HL-60 (cell line): ENCODE results near the gene SERPINE2.
"Not testable (repeated sequence)": the region's sequence is repeated elsewhere in the genome, so short reads cannot be mapped to it uniquely, and the experiment has no call there.

ENCODE experiments used
- DNase-seq, 2 experiments: peaks; one replicate each; pipeline ENCODE4 v3.0.0-alpha.2; 2010 to 2020; ENCODE audit warnings: low read depth in 1 of 2, low spot score in 1 of 2
- H3K27ac ChIP-seq: fragments of 250-450 bp; sonication (Bioruptor Pico); replicated peaks from 2 replicates; pipeline ENCODE4 v1.5.1; 2020; ENCODE audit warnings: mild to moderate bottlenecking, moderate library complexity
- H3K27me3 ChIP-seq: fragments of 250-450 bp; sonication (Bioruptor Pico); 2 replicates; pipeline ENCODE4 v1.5.1; 2021; ENCODE audit warnings: mild to moderate bottlenecking, moderate library complexity; ENCODE audit not compliant: insufficient read depth, poor library complexity, severe bottlenecking
- H3K4me3 ChIP-seq: replicated peaks from 2 replicates; pipeline ENCODE4 v1.5.1; 2011; ENCODE audit warnings: mild to moderate bottlenecking, control low read depth, low read length; ENCODE audit not compliant: insufficient read depth
- GABPA ChIP-seq: IDR thresholded peaks from 2 replicates; pipeline ENCODE4 v1.6.1; 2012; ENCODE audit warnings: low read depth
- POLR2AphosphoS5 ChIP-seq: IDR thresholded peaks from 2 replicates; pipeline ENCODE4 v1.6.1; 2012; ENCODE audit warnings: low read depth
- SPI1 ChIP-seq: IDR thresholded peaks from 2 replicates; pipeline ENCODE4 v1.6.1; 2012; ENCODE audit warnings: low read depth, mild to moderate bottlenecking, borderline replicate concordance
- TF ChIP-seq, protein P1 (sequence below): IDR thresholded peaks from one replicate; pipeline ENCODE4 v1.5.1; 2011; ENCODE audit warnings: low read length, control low read depth, inconsistent platforms; ENCODE audit not compliant: insufficient read depth
- TF ChIP-seq, protein P2 (sequence below): IDR thresholded peaks from 2 replicates; pipeline ENCODE4 v1.6.1; 2012; ENCODE audit warnings: low read depth; ENCODE audit not compliant: insufficient replicate concordance

Gene SERPINE2

DNA sequence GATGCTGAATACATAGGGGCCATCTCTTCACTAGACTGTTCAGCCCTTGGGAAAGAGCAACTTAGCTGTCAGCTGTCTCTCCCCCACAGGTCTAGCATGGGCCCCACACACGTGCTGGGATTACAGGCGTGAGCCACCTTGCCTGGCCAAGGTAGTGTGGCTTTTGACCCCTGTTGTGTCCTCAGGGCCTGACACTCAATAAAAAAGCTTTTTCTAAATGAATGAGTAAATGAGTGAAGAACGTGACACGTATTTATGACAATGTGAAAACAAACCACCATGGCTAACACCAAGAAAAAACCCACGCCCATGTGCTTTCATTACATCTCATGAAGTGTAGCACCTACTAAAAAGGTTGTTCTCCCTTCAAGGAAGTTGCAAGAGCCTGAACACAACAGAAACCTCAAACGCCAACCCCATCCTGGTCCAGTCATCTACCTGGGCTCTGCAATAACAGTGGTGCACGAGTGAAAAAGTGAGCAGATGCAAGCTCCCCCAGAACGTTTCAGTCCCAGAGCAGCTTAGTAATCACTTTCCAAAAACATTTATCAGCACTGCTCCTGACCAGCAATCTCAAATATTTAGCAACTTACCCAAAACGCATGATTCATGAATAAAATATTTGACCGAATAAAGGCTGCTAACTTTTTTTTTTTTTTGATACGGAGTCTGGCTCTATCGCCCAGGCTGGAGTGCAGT is 97.4 kb downstream of the SERPINE2 start:
- TF ChIP-seq, protein P1, sequence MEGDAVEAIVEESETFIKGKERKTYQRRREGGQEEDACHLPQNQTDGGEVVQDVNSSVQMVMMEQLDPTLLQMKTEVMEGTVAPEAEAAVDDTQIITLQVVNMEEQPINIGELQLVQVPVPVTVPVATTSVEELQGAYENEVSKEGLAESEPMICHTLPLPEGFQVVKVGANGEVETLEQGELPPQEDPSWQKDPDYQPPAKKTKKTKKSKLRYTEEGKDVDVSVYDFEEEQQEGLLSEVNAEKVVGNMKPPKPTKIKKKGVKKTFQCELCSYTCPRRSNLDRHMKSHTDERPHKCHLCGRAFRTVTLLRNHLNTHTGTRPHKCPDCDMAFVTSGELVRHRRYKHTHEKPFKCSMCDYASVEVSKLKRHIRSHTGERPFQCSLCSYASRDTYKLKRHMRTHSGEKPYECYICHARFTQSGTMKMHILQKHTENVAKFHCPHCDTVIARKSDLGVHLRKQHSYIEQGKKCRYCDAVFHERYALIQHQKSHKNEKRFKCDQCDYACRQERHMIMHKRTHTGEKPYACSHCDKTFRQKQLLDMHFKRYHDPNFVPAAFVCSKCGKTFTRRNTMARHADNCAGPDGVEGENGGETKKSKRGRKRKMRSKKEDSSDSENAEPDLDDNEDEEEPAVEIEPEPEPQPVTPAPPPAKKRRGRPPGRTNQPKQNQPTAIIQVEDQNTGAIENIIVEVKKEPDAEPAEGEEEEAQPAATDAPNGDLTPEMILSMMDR: no peak
- no peak for TF ChIP-seq SPI1
- no peak for TF ChIP-seq GABPA
- TF ChIP-seq, protein P2, sequence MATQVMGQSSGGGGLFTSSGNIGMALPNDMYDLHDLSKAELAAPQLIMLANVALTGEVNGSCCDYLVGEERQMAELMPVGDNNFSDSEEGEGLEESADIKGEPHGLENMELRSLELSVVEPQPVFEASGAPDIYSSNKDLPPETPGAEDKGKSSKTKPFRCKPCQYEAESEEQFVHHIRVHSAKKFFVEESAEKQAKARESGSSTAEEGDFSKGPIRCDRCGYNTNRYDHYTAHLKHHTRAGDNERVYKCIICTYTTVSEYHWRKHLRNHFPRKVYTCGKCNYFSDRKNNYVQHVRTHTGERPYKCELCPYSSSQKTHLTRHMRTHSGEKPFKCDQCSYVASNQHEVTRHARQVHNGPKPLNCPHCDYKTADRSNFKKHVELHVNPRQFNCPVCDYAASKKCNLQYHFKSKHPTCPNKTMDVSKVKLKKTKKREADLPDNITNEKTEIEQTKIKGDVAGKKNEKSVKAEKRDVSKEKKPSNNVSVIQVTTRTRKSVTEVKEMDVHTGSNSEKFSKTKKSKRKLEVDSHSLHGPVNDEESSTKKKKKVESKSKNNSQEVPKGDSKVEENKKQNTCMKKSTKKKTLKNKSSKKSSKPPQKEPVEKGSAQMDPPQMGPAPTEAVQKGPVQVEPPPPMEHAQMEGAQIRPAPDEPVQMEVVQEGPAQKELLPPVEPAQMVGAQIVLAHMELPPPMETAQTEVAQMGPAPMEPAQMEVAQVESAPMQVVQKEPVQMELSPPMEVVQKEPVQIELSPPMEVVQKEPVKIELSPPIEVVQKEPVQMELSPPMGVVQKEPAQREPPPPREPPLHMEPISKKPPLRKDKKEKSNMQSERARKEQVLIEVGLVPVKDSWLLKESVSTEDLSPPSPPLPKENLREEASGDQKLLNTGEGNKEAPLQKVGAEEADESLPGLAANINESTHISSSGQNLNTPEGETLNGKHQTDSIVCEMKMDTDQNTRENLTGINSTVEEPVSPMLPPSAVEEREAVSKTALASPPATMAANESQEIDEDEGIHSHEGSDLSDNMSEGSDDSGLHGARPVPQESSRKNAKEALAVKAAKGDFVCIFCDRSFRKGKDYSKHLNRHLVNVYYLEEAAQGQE: no peak
- Histone ChIP-seq H3K27ac (no peak overlapping the region), H3K27me3 (no peaks in the 10 kb centered on the region), H3K4me3 (no peak overlapping the region)
- DNase-seq: no peak

DNA sequence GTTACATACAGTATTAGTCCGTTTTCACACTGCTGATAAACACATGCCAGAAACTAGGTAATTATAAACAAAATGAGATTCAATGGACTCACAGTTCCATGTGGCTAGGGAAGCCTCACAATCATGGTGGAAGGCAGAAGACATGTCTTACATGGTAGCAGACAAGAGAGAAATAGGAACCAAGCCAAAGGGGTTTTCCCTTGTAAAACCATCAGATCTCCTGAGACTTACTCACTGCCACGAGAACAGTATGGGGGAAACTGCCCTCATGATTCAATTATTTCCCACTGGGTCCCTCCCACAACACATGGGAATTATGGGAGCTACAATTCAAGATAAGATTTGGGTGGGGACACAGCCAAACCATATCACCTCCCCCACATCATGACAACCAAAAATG is 99.6 kb downstream of the SERPINE2 start:
- H3K4me3 ChIP-seq, H3K27me3 ChIP-seq, H3K27ac ChIP-seq, DNase-seq: not testable (repeated sequence)

DNA sequence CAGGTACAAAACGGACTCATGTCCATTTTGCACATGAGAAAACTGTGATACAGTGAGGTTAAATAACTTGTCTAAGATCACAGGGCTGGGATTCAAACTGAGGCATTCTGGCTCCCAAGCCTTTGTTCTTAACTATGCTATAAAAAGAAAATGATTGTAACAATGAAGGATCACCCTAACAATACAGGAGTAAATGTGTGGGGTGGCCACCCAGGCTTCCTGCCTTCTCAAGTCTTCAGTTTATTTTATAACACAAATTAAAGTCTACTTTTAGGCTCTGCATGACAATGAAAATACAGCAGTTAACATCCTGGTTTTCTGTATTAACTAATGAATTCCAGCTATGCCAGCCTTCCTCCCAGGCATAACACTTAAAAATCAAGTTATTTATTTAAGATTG is 101.6 kb downstream of the SERPINE2 start:
- no peak for TF ChIP-seq POLR2AphosphoS5
- Histone ChIP-seq H3K27ac (no peak overlapping the region), H3K4me3 (no peak overlapping the region), H3K27me3 (no peaks in the 10 kb centered on the region)
- no peak for DNase-seq

DNA sequence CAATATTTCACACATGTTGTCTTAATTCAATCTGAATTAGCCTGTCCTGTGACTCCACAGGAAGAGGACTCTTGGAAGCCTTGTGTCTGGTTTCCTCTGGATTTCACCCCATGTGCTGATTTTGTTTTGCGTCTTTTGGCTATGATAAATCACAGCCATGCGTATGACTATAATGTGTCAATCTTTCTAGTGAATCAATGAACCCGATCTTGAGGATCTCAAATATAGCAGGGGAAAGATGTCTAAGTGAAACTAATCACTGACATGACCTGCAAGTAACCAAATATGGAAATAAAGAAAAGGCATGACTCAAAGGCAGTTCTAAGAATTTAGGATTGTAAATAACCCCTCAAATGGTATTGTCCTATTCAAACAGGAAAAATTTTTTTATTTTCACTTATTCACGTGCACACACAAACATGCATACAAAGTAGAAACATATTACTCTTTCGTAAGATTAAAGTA is 102.2 kb downstream of the SERPINE2 start:
- TF ChIP-seq, protein P1: no peak
- TF ChIP-seq SPI1: no peak
- no peak for TF ChIP-seq POLR2AphosphoS5
- no peak for TF ChIP-seq GABPA
- TF ChIP-seq, protein P2: no peak
- H3K4me3 ChIP-seq: no peak overlapping the region
- DNase-seq: no peak
- H3K27me3 ChIP-seq: no peaks in the 10 kb centered on the region
- no peak overlapping the region for H3K27ac ChIP-seq

DNA sequence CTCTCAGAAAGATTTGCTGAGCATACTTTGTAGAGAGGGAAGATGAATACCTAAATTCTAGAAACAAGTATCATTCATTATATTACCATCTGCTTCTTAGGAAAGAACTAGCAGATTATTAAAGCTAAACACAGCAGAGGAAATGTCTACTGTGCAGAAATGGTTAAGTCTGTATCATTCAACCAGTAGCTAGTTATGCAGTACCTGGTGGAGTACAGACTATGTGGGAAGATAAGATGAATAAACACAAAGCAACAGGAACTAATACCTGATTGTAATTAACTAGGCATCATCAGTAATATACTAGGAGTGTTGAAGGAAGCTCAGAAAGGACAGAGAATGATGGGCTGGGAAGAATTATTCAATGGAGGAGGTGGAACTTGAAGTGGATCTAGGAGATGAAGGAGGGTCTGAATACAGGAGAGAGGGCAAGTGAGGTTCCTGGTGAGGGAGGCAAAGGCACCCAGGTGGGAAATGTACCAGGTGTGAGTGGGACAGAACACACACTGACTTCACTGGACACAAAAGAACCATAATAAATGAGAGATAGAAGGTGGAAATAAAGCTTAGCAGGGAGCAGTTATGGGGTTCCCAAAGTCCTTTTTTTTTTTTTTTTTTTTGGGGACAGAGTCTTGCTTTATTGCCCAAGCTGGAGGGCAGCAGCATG is 103.5 kb downstream of the SERPINE2 start:
- Histone ChIP-seq H3K27me3 (no peaks in the 10 kb centered on the region), H3K27ac (no peak overlapping the region), H3K4me3 (no peak overlapping the region)
- no peak for TF ChIP-seq POLR2AphosphoS5
- TF ChIP-seq, protein P2: no peak
- no peak for TF ChIP-seq GABPA
- TF ChIP-seq SPI1: no peak
- TF ChIP-seq, protein P1: no peak
- no peak for DNase-seq
